ENCODE measurements around the gene FAM171A1.
"Not testable (repeated sequence)": the region's sequence is repeated elsewhere in the genome, so short reads cannot be mapped to it uniquely, and the experiment has no call there.

Gene FAM171A1

DNA sequence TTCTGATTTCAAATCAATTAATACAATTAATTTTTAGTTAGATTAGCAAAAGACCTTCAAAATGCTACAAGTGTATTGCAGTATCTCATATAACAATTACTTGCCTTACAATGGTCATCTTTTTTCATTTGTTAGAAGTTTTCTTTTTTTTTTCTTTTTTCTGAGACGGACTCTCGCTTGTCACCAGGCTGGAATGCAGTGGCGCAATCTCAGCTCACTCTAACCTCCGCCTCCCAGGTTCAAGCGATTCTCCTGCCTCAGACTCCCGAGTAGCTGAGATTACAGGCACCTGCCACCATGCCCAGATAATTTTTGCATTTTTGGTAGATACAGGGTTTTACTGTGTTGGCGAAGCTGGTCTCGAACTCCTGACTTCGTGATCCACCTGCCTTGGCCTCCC lies 95.0 kb downstream of the FAM171A1 start:
- not testable (repeated sequence) for DNase-seq

DNA sequence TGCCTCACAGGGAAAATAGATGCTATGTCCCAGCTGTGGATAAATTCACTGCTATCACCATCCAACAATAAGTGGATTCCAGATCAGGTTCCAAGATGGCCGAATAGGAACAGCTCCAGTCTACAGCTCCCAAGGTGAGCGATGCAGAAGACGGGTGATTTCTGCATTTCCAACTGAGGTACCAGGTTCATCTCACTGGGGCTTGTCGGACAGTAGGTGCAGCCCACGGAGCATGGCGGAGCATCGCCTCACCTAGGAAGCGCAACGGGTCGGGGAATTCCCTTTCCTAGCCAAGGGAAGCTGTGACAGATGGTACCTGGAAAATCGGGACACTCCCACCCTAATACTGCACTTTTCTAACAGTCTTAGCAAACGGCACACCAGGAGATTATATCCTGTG lies 101.3 kb downstream of the FAM171A1 start:
- not testable (repeated sequence) for DNase-seq

DNA sequence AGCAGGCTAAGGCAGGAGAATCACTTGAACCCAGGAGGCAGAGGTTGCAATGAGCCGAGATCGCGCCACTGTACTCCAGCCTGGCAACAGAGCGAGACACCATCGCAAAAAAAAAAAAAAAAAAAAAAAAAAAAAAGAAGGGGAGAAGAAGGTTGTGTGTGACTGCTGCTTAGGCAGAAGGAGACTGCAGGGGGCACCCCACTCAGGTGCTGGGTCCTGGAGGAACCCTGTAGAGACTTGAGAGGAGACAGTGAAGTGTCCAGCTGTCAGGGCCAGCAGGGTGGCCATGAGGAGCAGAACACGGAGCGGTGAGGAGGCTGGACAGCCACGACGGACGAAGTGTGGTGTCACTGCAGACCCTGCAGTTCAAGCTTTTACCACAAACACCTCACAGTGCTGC lies 103.6 kb downstream of the FAM171A1 start:
- DNase-seq = no peak

DNA sequence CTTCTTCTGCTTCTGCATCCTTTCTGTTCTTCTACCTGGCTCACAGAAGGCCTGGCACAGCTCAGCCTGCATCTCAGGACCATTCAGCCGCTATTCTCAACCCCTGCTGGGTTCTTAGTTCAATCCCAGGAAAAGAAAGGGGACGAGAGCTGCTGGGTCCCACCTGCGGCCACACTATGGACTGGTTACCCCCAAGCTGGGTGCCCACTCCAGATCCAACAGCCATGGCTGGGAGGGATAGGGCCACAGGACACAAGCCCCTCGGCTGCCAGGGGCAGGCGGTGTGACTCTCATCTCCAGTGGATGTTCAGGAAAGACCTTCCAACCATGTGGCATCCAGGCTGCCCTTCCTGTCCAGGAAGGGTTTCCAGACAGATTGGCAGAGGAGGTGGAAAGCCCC lies 105.0 kb downstream of the FAM171A1 start:
- no peak for DNase-seq

DNA sequence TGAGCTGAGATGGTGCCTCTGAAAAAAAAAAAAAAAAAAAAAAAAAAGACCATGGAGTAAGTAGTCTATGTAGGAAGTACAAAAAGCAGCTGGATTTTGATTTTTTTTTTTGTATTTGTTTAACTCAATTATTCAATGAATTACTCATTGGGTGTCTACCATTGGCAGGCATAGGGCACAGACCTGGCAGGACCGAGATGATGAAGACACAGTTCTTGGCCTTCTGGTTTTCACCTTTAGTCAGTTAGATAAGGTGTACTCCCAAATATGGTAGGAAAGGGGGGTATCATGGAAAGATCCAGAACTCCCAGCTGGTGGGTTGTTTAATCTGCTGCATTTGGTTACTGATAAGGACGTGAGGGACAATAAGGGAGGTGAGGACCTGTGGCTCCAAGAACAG lies 105.5 kb downstream of the FAM171A1 start:
- no peak for DNase-seq

DNA sequence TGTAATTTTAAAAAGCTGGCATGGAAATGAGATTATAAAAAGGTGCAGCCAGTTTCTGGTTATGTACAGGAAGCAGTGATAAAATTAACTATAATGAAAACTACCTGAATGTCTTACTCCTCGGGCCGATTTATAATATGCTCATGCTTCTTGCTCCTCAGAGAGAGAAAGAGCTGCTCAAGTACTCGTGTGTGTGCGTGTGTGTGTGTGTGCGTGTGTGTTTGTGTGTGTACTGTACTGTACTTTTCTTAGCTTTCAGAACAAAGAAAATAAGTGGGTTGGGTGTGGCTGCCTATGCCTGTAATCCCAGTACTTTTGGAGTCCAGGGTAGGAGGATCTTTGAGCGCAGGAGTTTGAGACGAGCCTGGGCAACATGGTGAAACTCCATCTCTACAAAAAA lies 106.0 kb downstream of the FAM171A1 start:
- DNase-seq = no peak

DNA sequence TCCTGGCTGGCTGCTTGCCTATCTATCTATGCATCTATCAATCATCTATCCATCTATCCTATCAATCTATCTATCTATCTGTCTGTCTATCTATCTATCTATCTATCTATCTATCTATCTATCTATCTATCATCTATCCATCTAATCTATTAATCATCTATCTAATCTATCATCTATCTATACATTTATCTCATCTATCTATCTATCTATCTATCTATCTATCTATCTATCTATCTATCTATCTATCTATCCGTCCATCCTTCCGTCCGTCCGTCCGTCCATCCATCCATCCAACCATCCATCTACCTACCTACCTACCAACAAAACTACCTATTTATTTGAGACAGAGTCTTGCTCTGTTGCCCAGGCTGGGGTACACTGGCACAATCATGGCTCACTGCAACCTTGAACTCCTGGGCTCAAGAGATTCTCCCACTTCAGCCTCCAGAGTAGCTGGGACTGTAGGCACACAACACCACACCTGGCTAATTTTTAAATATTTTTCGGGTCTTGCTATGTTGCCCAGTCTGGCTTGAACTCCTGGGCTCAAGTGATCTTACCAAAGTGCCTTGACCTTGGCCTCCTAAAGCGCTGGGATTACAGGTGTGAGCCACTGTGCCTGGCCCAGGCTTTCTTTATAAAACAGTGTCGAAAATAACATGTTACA lies 107.3 kb downstream of the FAM171A1 start:
- DNase-seq = no peak

DNA sequence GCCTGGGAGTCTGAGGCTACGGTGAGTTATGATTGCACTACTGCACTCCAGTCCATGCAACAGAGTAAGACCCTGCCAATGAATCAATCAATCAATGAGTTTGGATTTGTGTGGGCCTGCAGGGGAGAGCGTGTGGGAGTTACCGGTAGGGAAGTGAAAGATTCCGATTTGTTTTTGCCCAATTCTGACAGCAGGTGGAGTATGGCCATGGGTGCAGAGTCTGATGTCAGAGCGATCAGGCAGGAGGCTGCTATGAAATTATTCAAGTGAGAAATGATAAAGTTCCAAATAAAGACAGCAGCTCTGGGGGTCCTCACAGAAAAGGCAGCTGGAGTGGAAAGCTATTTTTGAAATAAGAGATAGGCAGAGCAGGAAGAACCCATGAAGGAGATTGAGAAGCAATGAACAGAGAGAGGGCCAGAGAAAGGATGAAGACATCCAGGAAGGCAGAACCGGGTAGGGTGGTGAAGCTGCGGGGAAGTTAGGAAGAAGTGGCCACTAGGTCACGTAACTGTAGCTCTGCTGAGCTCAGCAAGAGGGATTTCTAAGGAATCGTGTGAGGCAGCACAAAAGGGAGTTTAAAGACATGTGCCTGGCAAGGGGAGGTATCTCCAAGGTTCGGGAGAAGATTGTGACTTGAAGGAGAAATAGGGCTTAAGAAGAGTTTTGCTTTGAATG lies 108.9 kb downstream of the FAM171A1 start:
- no peak for DNase-seq

DNA sequence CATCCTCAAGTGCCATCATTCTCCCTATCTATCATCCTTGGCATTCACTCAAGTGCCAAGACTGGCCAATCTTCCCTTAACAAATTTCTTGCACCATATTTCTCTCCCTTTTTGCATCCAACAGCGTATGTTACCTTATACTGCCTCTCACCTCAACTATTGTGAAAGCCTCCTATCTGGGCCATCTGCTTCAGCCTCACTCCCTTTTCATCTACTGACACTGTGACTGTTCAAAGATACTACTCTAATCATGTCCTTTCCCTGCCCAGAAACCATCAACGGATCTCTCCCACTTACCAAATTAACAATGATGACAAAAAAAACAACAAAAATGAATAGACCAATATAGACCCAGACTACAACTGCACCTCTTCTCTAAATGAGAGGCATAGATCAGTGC lies 112.0 kb downstream of the FAM171A1 start:
- no peak for DNase-seq

DNA sequence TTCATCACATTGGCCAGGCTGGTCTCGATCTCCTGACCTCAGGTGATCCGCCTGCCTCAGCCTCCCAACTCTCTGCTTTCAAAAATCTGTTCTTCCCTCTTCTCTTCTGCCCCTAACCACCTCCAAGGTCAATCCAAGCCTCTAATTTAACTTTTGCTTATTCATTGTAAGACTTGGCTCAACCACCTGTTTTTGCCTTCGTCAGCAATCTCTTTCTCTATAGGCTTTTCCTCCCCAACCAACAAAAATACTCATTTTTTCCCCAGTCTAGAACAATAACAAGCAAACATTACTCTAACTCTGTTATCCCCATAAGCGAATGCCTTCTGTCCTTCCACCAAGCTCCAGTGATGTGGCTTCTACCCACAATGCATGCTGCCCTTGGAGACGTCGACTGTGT lies 112.8 kb downstream of the FAM171A1 start:
- DNase-seq = no peak

DNA sequence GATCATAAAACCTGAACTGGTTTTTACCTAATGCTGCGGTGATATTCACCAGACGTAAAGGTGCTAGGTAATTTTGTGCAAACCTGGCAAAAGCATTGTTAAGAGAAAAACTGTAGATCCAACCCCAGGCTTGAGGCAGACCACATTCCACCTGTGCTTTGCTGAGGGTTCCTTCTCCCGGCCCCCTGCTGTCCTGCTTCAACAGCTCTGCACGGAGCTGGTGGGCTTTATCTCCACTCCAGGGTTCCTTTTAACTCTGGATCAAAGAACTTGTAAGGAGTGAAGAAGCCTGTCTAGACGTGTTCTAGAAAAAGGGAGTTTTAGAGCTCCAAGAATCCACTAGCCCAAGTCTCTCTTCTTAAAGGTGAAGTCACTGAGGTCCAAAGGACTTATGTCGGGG lies 115.1 kb downstream of the FAM171A1 start:
- no peak for DNase-seq

DNA sequence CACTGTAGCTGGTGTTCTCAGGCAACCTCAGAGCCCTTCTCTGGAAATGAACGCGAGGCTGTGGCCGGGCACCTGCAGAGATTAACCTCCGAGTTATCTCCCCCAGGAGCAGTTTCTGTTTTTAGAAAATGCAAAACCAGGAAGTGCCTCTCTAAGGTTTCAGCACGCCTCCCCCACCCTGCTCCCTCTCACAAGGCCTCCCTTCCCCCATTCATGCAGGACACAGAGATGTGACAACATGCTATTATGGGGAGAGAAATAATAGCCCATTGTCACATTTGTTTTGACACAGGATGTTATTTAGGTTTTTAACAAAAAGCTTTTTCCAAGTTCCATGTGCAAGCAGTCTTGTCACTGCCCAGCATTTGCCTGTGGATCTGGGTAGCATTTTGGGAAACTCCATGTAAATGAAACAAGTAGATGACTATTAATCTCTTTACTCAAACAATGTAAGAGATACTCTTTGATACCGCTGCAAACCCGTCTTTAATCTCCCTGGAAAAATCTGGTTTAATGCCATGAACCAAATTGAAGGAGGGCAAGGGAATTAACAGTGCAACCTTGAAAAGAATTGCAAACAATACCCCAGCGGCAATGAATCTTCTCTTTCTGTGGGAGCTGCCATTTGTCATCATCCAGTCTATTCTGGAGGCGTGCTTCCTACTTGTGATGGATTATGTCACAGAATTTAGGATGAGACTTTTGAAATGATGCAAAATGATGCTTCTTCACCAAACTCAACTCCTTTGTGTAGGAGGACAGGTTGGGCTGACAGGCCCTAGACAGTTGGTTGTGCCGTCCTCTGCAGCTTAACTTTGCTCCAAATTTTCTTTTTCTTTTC lies 116.1 kb downstream of the FAM171A1 start:
- DNase-seq = no peak

DNA sequence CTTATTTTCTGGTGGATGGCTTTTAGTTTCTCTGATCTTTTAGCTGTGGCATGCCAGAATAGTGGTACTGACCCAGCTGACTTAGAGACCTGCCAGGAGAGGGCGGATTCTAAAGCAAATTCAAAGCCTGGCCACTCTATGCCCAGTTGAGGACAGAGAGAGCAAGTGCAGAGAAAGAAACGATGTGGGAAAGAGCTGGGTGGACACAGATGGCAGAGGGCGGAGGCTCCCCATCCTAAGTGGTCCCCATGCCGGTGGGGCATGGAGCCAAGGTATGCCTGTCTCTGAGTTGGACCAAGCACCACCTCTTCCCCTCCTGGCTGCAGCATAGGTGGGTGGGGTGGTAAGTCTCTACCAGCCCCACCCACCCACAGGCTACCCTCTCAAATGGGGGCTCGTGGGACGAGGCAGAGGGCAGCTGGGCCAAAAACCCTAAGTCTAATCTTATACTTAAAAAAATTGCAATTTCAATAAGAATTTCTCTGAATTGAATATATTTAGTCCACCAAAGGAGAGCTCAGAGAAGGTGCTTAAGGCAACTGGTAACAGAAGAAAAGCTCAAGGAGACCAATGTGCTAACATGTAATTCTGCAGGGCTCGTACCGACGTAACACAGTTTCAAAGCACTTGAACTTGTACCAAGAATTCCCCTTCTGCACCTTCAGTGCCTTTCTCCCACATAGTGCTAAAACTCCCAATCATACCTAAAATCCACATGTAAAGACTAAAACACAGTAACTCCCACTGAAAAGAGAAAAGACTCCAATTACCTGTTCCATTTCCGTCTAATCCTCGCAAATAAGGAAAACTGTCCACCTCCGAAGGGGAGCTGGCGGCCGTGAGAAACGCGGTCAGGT lies 116.9 kb downstream of the FAM171A1 start:
- no peak for DNase-seq

DNA sequence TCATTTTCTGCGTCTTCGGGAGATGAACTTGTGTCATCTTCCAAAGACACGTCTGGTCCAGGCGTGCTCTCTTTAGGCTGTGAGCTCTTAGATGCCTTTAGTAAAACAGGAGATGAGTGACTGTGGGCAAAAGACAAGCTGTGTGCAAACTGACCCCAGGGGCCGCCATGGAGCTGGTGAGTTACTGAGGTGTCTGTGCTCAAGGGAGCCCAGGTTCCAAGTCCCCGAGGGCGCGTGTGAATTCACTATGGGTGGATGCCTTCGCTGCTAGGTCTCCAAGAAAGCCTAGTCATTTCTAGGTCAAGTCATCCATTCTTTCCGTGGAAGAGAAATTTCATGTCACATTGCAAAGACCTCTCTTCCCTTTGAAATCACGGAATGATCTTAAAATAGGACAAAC lies 118.7 kb downstream of the FAM171A1 start:
- DNase-seq = no peak

DNA sequence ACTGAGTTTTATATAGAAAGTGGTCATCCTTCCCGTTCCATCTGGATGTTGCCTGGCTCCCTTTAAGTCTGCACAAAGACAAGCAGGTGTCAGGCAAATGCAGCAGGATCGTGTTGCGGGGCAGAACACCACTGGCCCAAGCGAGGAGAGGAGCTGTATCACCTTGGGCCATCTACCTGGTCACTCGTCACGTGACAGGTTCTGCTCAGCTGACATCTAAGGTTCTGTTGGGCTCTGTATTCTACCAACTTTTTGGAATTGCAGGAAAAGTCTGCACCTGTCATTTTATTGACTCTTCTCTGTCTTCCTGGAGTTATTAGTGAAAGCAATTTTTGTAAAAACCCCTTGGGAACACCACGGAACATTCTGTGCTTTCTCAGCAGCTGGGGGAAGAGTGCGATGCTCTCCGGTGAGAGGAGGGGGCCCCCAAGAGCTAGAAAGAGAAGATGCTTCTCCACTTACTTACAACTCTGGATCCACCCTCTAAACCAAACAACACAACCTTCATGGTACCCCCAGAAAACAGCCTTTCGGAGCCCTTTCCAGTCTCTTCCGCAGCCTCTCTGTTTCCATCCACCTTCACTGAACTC lies 119.2 kb downstream of the FAM171A1 start:
- no peak for DNase-seq

DNA sequence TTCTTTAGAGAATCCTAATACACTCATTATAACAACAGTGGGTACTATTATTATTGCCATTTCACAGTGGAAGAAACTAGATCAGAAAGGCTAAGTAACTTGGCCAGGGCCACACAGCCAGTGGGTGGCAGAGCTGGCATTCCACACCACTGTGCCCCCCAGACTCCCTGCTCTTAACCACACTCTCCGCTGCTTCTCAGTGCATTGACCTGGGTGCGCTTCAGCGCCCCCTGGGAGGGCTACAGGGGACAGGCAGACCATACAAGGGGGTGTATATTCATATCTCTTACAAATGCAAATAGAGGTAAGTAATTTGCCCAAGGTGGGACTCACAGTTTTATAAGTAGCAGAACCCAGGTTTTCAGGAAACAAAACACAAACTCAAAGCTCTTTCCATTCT lies 125.6 kb downstream of the FAM171A1 start:
- DNase-seq = no peak

DNA sequence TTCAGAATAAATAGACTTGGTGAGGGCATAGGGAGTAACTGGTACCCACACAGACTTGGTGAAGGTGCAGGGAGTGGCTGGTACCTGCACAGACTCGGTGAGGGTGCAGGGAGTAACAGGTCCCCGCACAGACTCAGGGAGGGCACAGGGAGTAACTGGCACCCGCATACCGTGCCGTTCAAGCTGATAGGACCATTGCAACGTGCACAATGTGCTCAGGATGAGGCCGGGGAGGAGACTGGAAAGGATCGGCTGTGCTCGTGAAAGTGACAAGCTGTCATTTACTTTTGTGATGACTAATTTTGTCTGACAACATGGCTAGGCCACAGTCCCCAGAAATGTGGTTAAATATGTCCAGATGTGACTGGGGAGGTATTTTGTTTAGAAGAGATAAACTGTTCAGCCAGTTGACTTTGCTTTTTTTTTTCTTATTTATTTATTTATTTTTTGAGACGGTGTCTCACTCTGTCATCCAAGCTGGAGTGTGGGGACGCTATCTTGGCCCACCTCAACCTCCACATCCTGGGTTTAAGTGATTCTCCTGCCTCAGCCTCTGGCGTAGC lies 126.4 kb downstream of the FAM171A1 start:
- no peak for DNase-seq

DNA sequence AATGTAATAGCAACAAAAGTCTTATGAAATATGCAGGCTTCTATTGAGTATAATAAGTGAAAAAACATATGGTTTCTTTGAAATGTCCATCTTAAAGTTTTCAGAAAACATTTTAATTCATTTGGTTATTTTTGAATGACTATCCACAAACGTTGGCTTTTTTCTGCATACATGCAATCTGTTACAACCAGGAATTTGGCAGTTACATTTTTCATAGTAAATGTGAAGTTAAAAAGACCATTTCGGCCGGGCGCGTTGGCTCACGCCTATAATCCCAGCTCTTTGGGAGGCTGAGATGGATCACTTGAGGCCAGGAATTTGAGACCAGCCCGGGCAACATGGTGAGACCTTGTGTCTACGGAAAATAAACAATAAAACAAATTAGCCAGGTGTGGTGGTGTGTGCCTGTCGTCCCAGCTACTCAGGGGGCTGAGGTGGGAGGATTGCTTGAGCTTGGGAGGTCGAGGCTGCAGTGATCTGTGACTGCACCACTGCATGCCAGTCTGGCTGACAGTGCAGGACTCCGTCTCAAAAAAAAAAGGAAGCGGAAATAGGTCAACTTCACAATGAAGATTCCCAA lies 128.7 kb downstream of the FAM171A1 start:
- no peak for DNase-seq

DNA sequence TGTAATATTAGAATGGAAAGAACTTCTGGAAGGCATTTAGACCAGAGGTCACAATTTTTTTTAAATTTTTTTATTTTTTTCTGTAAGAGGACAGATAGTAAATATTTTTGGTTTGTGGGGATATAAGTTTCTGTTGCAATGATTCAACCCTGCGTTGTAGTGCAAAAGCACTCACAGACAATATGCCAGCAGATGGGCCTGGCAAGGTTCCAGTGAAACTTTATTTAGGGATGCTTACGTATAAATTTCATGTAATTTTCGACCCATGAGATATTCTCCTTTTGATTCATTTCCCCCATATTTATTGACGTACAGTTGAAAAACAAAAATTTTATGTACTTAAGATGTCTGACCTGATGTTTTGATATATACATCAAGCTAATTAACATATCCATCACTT lies 129.8 kb downstream of the FAM171A1 start:
- no peak for DNase-seq

DNA sequence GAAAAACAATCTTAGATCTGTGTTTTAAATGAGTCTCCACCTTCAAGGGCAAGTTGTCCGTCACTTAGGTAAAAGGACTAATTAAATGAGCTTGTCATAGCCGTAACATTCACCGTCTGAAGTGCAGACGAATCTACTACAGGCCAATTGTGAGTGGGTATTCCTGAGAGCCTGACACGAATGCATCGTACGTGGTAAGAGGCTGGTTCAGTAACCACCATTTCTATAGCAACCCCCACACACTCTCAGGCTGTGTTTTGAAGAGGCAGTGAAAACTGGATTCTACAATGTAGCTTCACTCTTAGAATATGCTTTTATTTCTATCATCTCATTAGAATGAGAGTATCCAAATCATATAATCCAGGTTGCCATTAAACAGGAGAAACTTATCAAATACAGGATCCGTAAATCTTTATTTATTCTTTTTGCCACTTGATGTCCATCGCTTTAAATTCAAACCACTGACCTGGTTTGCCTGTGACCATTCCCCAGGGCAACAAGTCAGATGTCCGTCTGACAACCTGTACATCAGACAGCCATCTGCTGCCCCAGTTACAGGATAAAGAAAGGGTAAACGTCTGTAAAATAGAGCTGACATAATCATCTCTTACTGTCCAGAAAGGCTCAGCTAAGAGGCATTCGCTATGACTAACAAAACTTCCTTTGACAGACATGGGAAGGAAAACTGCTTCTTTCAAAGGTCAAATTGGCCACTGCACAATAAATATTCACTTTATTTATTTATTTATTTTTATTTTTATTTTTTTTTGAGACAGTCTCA lies 132.3 kb downstream of the FAM171A1 start:
- no peak for DNase-seq

DNA sequence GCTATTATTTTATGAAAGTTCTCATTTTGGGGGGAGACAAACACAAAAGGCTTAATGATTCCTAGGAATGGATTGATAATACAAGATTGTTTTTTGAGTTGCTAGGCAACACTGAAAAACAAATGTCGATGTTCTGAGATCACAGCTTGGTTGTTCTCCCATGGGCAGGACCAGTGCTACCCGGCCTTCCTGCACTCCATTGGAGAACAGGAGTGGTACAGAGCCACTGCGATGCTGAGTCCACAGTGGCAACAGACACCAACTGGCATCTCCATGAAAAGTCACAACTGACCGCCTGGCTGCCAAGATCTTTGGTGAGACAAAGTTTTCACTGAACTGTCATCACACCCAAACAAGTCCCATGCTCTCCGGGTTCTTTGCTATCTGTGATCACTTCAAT lies 133.7 kb downstream of the FAM171A1 start:
- no peak for DNase-seq
